Measurements from ENCODE around the gene TRPC4.

DNA sequence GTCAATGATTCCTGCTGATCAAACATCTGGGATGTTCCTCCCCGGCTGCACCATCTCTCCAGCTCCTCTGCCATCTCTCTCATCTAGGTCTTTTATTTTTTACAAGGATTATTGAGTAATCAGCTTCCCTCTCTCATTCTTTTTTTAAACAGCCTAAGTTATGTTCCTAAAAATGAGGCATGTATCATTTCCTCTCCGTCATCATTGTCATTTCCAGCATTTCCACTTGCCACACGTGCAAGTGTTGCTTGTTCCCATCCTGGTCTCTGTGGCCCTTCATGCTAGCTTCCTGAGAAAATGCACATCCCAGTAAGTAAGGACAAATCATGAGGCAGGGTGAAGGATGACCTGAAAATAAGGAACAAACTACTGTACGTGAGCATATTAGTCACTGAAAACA lies 168.3 kb downstream of the TRPC4 start:
- TF ChIP-seq, protein P1, sequence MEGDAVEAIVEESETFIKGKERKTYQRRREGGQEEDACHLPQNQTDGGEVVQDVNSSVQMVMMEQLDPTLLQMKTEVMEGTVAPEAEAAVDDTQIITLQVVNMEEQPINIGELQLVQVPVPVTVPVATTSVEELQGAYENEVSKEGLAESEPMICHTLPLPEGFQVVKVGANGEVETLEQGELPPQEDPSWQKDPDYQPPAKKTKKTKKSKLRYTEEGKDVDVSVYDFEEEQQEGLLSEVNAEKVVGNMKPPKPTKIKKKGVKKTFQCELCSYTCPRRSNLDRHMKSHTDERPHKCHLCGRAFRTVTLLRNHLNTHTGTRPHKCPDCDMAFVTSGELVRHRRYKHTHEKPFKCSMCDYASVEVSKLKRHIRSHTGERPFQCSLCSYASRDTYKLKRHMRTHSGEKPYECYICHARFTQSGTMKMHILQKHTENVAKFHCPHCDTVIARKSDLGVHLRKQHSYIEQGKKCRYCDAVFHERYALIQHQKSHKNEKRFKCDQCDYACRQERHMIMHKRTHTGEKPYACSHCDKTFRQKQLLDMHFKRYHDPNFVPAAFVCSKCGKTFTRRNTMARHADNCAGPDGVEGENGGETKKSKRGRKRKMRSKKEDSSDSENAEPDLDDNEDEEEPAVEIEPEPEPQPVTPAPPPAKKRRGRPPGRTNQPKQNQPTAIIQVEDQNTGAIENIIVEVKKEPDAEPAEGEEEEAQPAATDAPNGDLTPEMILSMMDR (IDR thresholded peaks at IDR 0.05; ENCODE audit: insufficient read depth, low read length, poor library complexity, severe bottlenecking), result no peak
- no peak for TF ChIP-seq EZH2phosphoT487 (conservative IDR thresholded peaks at IDR 0.05; ENCODE audit: low read length)
